Activated CD8-positive, alpha-beta T cell treated with anti-CD3 and anti-CD28 coated beads for 36 hours (primary cell): ENCODE results near the gene MLLT1. TPM values are rescaled to one million over a fixed set of nuclear protein-coding genes. Genes with fewer than 3 reads are reported as not detected.

Experiments
- ATAC-seq: fragments of 200-7000 bp; cut with Tn5 transposase; one replicate; pipeline ENCODE4 v1.10.0; 2021; ENCODE audit warnings: mild to moderate bottlenecking, moderate library complexity
- CTCF ChIA-PET: fragments of 350-600 bp; sonication (Branson Sonifier 250); formaldehyde crosslinking; loops from one replicate; lab custom pipeline; 2021; ENCODE audit warnings: antibody characterized with exemption; lab: Charles Lee
- POLR2A ChIA-PET: fragments of 350-600 bp; sonication (Branson Sonifier 250); formaldehyde crosslinking; loops from one replicate; lab custom pipeline; 2021; ENCODE audit warnings: antibody characterized with exemption; lab: Charles Lee
- DNase-seq: peaks from one replicate; pipeline ENCODE4 v3.0.0-alpha.2; 2020
- H3K27ac Mint-ChIP-seq: one replicate; pipeline ENCODE4 v1.8.0; 2021; ENCODE audit warnings: mild to moderate bottlenecking, mixed read lengths
- H3K27me3 Mint-ChIP-seq: one replicate; pipeline ENCODE4 v1.8.0; 2021; ENCODE audit warnings: mixed read lengths
- H3K36me3 Mint-ChIP-seq: one replicate; pipeline ENCODE4 v1.8.0; 2021; ENCODE audit warnings: low read depth, mixed read lengths
- H3K4me1 Mint-ChIP-seq: one replicate; pipeline ENCODE4 v1.8.0; 2021; ENCODE audit warnings: low read depth, mixed read lengths
- H3K4me3 Mint-ChIP-seq: one replicate; pipeline ENCODE4 v1.8.0; 2021; ENCODE audit warnings: mild to moderate bottlenecking, moderate library complexity, mixed read lengths
- H3K9me3 Mint-ChIP-seq: one replicate; pipeline ENCODE4 v1.8.0; 2021; ENCODE audit warnings: mixed read lengths
- CTCF ChIP-seq: fragments of 200-600 bp; IDR thresholded peaks from one replicate; pipeline ENCODE4 v1.8.0; 2022; ENCODE audit warnings: antibody characterized with exemption, mild to moderate bottlenecking
- intact Hi-C: fragments of 100-400 bp; cut with micrococcal nuclease; formaldehyde crosslinking; loops from one replicate; pipeline ENCODE4 v1.10.0; 2022
- total RNA-seq, 2 experiments: library from RNA; stranded (reverse); gene quantifications; one replicate each; pipeline ENCODE4 v1.2.3, GENCODE V29; 2021

Gene MLLT1
- total RNA-seq, 2 experiments from 2014 or later = 41.4 to 44.6 TPM

GRCh38 chr19:6161271-6161850, 118.4 kb downstream of the MLLT1 start:
- Mint-ChIP-seq H3K27ac (peak overlapping the region; percentile 42), H3K4me1 (peaks cover 14% of the 10 kb centered on the region), H3K27me3 (no peaks in the 10 kb centered on the region), H3K36me3 (no peaks in the 10 kb centered on the region), H3K4me3 (no peak overlapping the region), H3K9me3 (peaks cover 19% of the 10 kb centered on the region)
- no peak for TF ChIP-seq CTCF
- ChIA-PET POLR2A (interaction anchor here (1.0 kb wide), 1 partner anchor 8 kb away, joined by 3 read pairs; no protein-coding TSS in a partner anchor), CTCF (no interaction called here)
- intact Hi-C loops = no loop called here
- peak; percentile 96 for ATAC-seq
- DNase-seq = peak; percentile 92

Other genes starting within 250 kb of the MLLT1 start
- gene RFX2, start 169.5 kb downstream of the MLLT1 start, total RNA-seq = 10 to 100 TPM in 1 of 2 experiments, 1 to 10 TPM in 1; 8.9 to 10.5 TPM
- not detected for gene ACSBG2, start 144.3 kb downstream of the MLLT1 start, total RNA-seq
- gene ACER1, start 53.6 kb upstream of the MLLT1 start, total RNA-seq = not detected
- 100 to 1,000 TPM; 169 to 175 TPM for gene CLPP, start 81.6 kb upstream of the MLLT1 start, total RNA-seq
- gene ALKBH7, start 92.8 kb upstream of the MLLT1 start, total RNA-seq = 10 to 100 TPM; 34.9 to 40.1 TPM
- 1 to 10 TPM; 1.2 to 1.4 TPM for gene PSPN, start 96.0 kb upstream of the MLLT1 start, total RNA-seq
- 10 to 100 TPM; 50.4 to 59.6 TPM for gene GTF2F1, start 113.2 kb upstream of the MLLT1 start, total RNA-seq
- gene KHSRP, start 144.8 kb upstream of the MLLT1 start, total RNA-seq = 100 to 1,000 TPM; 366 to 370 TPM
- not detected for gene SLC25A41, start 153.8 kb upstream of the MLLT1 start, total RNA-seq
- gene SLC25A23, start 179.8 kb upstream of the MLLT1 start, total RNA-seq = 10 to 100 TPM; 11.9 to 12.1 TPM
- gene CRB3, start 184.3 kb upstream of the MLLT1 start, total RNA-seq = under 1 TPM; 0.58 to 0.70 TPM
- 10 to 100 TPM; 58.2 to 61.2 TPM for gene DENND1C, start 201.8 kb upstream of the MLLT1 start, total RNA-seq
- gene TUBB4A, start 222.3 kb upstream of the MLLT1 start, total RNA-seq = 10 to 100 TPM in 1 of 2 experiments, 1 to 10 TPM in 1; 9.6 to 10.6 TPM